Thyroid gland (tissue), 4 donors: ENCODE measurements around the gene DRD2. TPM values are rescaled to one million over a fixed set of nuclear protein-coding genes. Genes with fewer than 3 reads are reported as not detected.

Experiments
- DNase-seq, 2 donors: peaks; one replicate each; pipeline ENCODE4 v3.0.0-alpha.2; 2019
- H3K27ac ChIP-seq, 3 donors: fragments of 200-600 bp; sonication (generic); 1 replicate in 2 of 3; 2 replicates in 1 of 3; pipeline ENCODE4 v1.5.1; 2016 to 2019; ENCODE audit warnings: mild to moderate bottlenecking in 1 of 3, moderate library complexity in 1 of 3
- H3K27me3 ChIP-seq: fragments of 200-600 bp; sonication (generic); one replicate; pipeline ENCODE4 v1.5.1; 2019
- H3K36me3 ChIP-seq, 2 donors: fragments of 200-600 bp; sonication (generic); one replicate each; pipeline ENCODE4 v1.5.1; 2016 to 2019
- H3K4me1 ChIP-seq, 2 donors: fragments of 200-600 bp; sonication (generic); one replicate each; pipeline ENCODE4 v1.5.1; 2017 to 2019
- H3K4me3 ChIP-seq, 3 donors: fragments of 200-600 bp; sonication (generic); replicated peaks in 1 of 3; 1 replicate in 2 of 3; 2 replicates in 1 of 3; pipeline ENCODE4 v1.5.1; 2016; ENCODE audit warnings: mild to moderate bottlenecking in 1 of 3
- H3K9me3 ChIP-seq: fragments of 200-600 bp; sonication (generic); one replicate; pipeline ENCODE4 v1.5.1; 2017
- CTCF ChIP-seq, 6 experiments: fragments of 200-600 bp in 3 of 6; fragments of 450-650 bp in 3 of 6; sonication (generic) in 3 of 6; IDR thresholded peaks; one replicate each; pipeline ENCODE4 v1.5.1; 2016 to 2019; ENCODE audit warnings: antibody characterized with exemption in 6 of 6, mild to moderate bottlenecking in 2 of 6, inconsistent platforms in 1 of 6, moderate library complexity in 1 of 6
- POLR2A ChIP-seq, 2 donors: fragments of 450-650 bp; IDR thresholded peaks; one replicate each; pipeline ENCODE4 v1.6.1; 2017; ENCODE audit warnings: antibody characterized with exemption in 2 of 2, mild to moderate bottlenecking in 2 of 2, moderate library complexity in 1 of 2
- WGBS, 2 donors: methylation state at CpG; one replicate each; pipeline ENCODE4 v1.1.5; 2017; 5-methylcytosine and 5-hydroxymethylcytosine counted together
- intact Hi-C: fragments of 100-400 bp; cut with DNase I; formaldehyde crosslinking; loops from one replicate; pipeline ENCODE4 v1.15.1; 2023
- microRNA-seq: library from miRNA; unstranded; fragments of <30 nt; microRNA quantifications from one replicate; pipeline ENCODE4, GENCODE V29; 2016
- small RNA-seq: library from RNA; depleted of rRNA; stranded (forward); fragments of <200 nt; gene quantifications from one replicate; pipeline ENCODE3, GENCODE V24; 2016
- total RNA-seq, 4 donors: library from RNA; depleted of rRNA; stranded (reverse); fragments of >200 nt; gene quantifications; one replicate each; pipeline ENCODE4 v1.2.3, GENCODE V29; 2016

Gene DRD2
- total RNA-seq, 4 donors from 2014 or later, result 0.20 TPM; not detected in 3

- no peaks in the 10 kb centered on the region for H3K9me3 ChIP-seq
- H3K27me3 ChIP-seq, result no peaks in the 10 kb centered on the region
- H3K36me3 ChIP-seq, result peaks cover 30 to 50% of the 10 kb centered on the region in 2 donors
- H3K27ac ChIP-seq, result no peak overlapping the region
- TF ChIP-seq POLR2A (IDR thresholded peaks at IDR 0.05) (no peak), CTCF (IDR thresholded peaks at IDR 0.05) (no peak)
- intact Hi-C loops, result no loop called here
- H3K4me1 ChIP-seq, result peaks cover 4 to 6% of the 10 kb centered on the region in 2 donors
- no peak overlapping the region for H3K4me3 ChIP-seq
- DNase-seq, result no peak
- WGBS, 2 donors, result 90 to 91% methylated on average over 7 of the region's 7 CpGs
Observed at GRCh38 chr11:113363996-113364641, 111.1 kb downstream of the DRD2 start.

GRCh38 chr11:113363406-113363805, 111.8 kb downstream of the DRD2 start:
- Histone ChIP-seq H3K27me3 (no peaks in the 10 kb centered on the region), H3K4me1 (peaks cover 4 to 6% of the 10 kb centered on the region in 2 donors), H3K27ac (no peak overlapping the region), H3K9me3 (no peaks in the 10 kb centered on the region), H3K4me3 (no peak overlapping the region), H3K36me3 (peaks cover 34 to 45% of the 10 kb centered on the region in 2 donors)
- 81 to 94% methylated on average over 5 of the region's 5 CpGs for WGBS, 2 donors
- intact Hi-C loops, result no loop called here
- DNase-seq, result no peak
- TF ChIP-seq CTCF (IDR thresholded peaks at IDR 0.05) (no peak), POLR2A (IDR thresholded peaks at IDR 0.05) (no peak)

Small RNA genes lying within 50 kb of the gene (microRNA-seq; reads per million reads assigned to microRNA genes)
- not detected for gene MIR4301

Small RNA genes lying within 50 kb of the gene (small RNA-seq; reads per million reads assigned to genes)
- gene MIR4301, result not detected

Other genes starting within 250 kb of the DRD2 start
- gene TTC12, start 160.8 kb downstream of the DRD2 start, total RNA-seq, result 10 to 100 TPM; 30.8 to 45.6 (median 36.8) TPM
- gene ANKK1, start 87.6 kb downstream of the DRD2 start, total RNA-seq, result 1 to 10 TPM in 1 of 4 donors, under 1 TPM in 2, not detected in 1; 0.27 to 1.1 (median 0.88) TPM
- gene TMPRSS5, start 230.9 kb upstream of the DRD2 start, total RNA-seq, result under 1 TPM in 3 of 4 donors, not detected in 1; 0.40 to 0.59 (median 0.45) TPM